HepG2 (cell line): ENCODE data around the gene BCL2L1. TPM values are rescaled to one million over a fixed set of nuclear protein-coding genes. Genes with fewer than 3 reads are reported as not detected.

Experiments
- HNRNPH1 ChIP-seq: fragments of 200-400 bp; formaldehyde crosslinking; optimal IDR thresholded peaks from 2 replicates; pipeline ENCODE3; 2017; ENCODE audit warnings: mild to moderate bottlenecking, low read depth, low read length
- NCOA5 ChIP-seq: sonication (generic); formaldehyde crosslinking; IDR thresholded peaks from 2 replicates; pipeline ENCODE4 v1.4.0; 2020; ENCODE audit warnings: missing genetic modification reagents
- NFATC3 ChIP-seq: sonication (generic); formaldehyde crosslinking; IDR thresholded peaks from 2 replicates; pipeline ENCODE4 v1.5.1; 2020; ENCODE audit warnings: mild to moderate bottlenecking, missing genetic modification reagents
- POLR2G ChIP-seq: fragments of 200-400 bp; formaldehyde crosslinking; IDR thresholded peaks from 2 replicates; pipeline ENCODE4 v1.6.1; 2018; ENCODE audit warnings: mild to moderate bottlenecking, low read depth, low read length, moderate library complexity
- RNF2 ChIP-seq: fragments of 450-650 bp; conservative IDR thresholded peaks from 2 replicates; pipeline ENCODE4 v1.6.1; 2016; ENCODE audit warnings: low read depth
- SKIL ChIP-seq: sonication (generic); formaldehyde crosslinking; IDR thresholded peaks from 2 replicates; pipeline ENCODE4 v1.8.0; 2022; ENCODE audit warnings: missing genetic modification reagents, mild to moderate bottlenecking, moderate library complexity, borderline replicate concordance
- SNAPC4 ChIP-seq: sonication (generic); formaldehyde crosslinking; IDR thresholded peaks from 2 replicates; pipeline ENCODE4 v1.4.0; 2020; ENCODE audit warnings: mild to moderate bottlenecking, missing genetic modification reagents
- SP2 ChIP-seq: sonication (generic); formaldehyde crosslinking; IDR thresholded peaks from 2 replicates; pipeline ENCODE4 v1.5.1; 2020; ENCODE audit warnings: mild to moderate bottlenecking, missing genetic modification reagents
- STAT5B ChIP-seq: sonication (generic); formaldehyde crosslinking; IDR thresholded peaks from 2 replicates; pipeline ENCODE4 v1.4.0; 2020; ENCODE audit warnings: missing genetic modification reagents
- TFAP4 ChIP-seq: sonication (generic); IDR thresholded peaks from 2 replicates; pipeline ENCODE4 v1.6.1; 2016; ENCODE audit warnings: low read depth, borderline replicate concordance
- TFE3 ChIP-seq: IDR thresholded peaks from 2 replicates; pipeline ENCODE4 v1.6.1; 2016
- ZNF563 ChIP-seq: sonication (generic); formaldehyde crosslinking; IDR thresholded peaks from 2 replicates; pipeline ENCODE4 v1.8.0; 2022; ENCODE audit warnings: mild to moderate bottlenecking, moderate library complexity, missing genetic modification reagents
- ZNF704 ChIP-seq: sonication (generic); formaldehyde crosslinking; IDR thresholded peaks from 2 replicates; pipeline ENCODE4 v1.8.1; 2023; ENCODE audit warnings: mild to moderate bottlenecking, inconsistent platforms, moderate library complexity, missing genetic modification reagents, borderline replicate concordance
- ZNF720 ChIP-seq: sonication (generic); formaldehyde crosslinking; IDR thresholded peaks from 2 replicates; pipeline ENCODE4 v1.4.0; 2020; ENCODE audit warnings: missing genetic modification reagents
- ZNF75D ChIP-seq: sonication (generic); formaldehyde crosslinking; IDR thresholded peaks from 2 replicates; pipeline ENCODE4 v1.8.1; 2023; ENCODE audit warnings: missing genetic modification reagents, mild to moderate bottlenecking, borderline replicate concordance
- polyA plus RNA-seq, 8 experiments: library from polyadenylated mRNA; depleted of rRNA in 3 of 8; stranded (reverse) in 7 of 8; unstranded in 1 of 8; fragments of >200 nt; fragmentation: Illumina TruSeq in 4 of 8; extraction: Trizol in 4 of 8; gene quantifications; 2 replicates each; pipeline versions ENCODE4 v1.2.1 to v1.2.3, GENCODE V29; 2011 to 2016; ENCODE audit warnings: low read depth in 4 of 8, missing spikeins in 1 of 8, mixed read lengths in 1 of 8; ENCODE audit not compliant: insufficient read depth in 1 of 8
- total RNA-seq, 5 experiments: library from RNA; depleted of rRNA; stranded (reverse); fragments of >200 nt; fragmentation: Illumina TruSeq; extraction: Trizol; gene quantifications; 2 replicates each; pipeline ENCODE4 v1.2.3, GENCODE V29; 2016; ENCODE audit warnings: low read depth in 1 of 5

BCL2L1 gene
- total and polyA plus RNA-seq, 2 of the 13 experiments (the other 11 are each of a cell fraction or from before 2014, with no cell fraction given) = 164 to 258 TPM

GRCh38 chr20:31663838-31664695 lies 58.6 kb downstream of the BCL2L1 start (continued):
- no peak for TF ChIP-seq SNAPC4 (CRISPR knock-in tag)
- peak; percentile 50; the same call in 1 of the 2 replicates for TF ChIP-seq ZNF563 (CRISPR knock-in tag)
- peak; percentile 61 for TF ChIP-seq HNRNPH1
- TF ChIP-seq NFATC3 (CRISPR knock-in tag) = peak; percentile 81; the same call in 1 of the 2 replicates
- peak; percentile 69 for TF ChIP-seq POLR2G
- peak; percentile 30 for TF ChIP-seq STAT5B (CRISPR knock-in tag)
- peak; percentile 39; the same call in 1 of the 2 replicates for TF ChIP-seq TFE3 (CRISPR knock-in tag)
- no peak for TF ChIP-seq NCOA5 (CRISPR knock-in tag)
- TF ChIP-seq ZNF720 (CRISPR knock-in tag) = no peak
- peak; percentile 75 for TF ChIP-seq ZNF704 (CRISPR knock-in tag)
- TF ChIP-seq RNF2 = no peak
- no peak; the same call in 1 of the 2 replicates for TF ChIP-seq TFAP4
- TF ChIP-seq SKIL = peak; percentile 82
- no peak for TF ChIP-seq ZNF75D (CRISPR knock-in tag)
- TF ChIP-seq SP2 (CRISPR knock-in tag) = no peak
